ENCODE measurements around the gene TMED1. TPM values are rescaled to one million over a fixed set of nuclear protein-coding genes. Genes with fewer than 3 reads are reported as not detected.

TMED1 gene
- total RNA-seq, 1 experiment from 2014 or later, result 26.3 TPM

GRCh38 chr19:10835089-10835753, 791 bp downstream of the TMED1 start:
- peak overlapping the region; percentile 73 for H3K9ac ChIP-seq (ENCODE audit: low read length)
- H2AFZ ChIP-seq (ENCODE audit: low read depth, low read length, poor library complexity, severe bottlenecking), result no peak overlapping the region
- ChIA-PET RAD21 (ENCODE audit: low non-redundant PET in 1 of 2, low total read pairs in 2 of 2, uncharacterized antibody in 2 of 2, unreplicated experiment in 2 of 2) (interaction anchor here (1.2 to 1.5 kb wide), 3 partner anchors 29 to 118 kb away, joined by 3 to 5 read pairs (median 5); partner anchors contain the start of gene DNM2 (in 2 of the 2)), CTCF (interaction anchor here (0.6 to 2.7 kb wide), 11 partner anchors 11 to 610 kb away, joined by 3 to 52 read pairs (median 7); partner anchors contain the start of genes CARM1 and DNM2), POLR2A (interaction anchor here (0.6 to 1.6 kb wide), 8 partner anchors 11 to 313 kb away, joined by 3 to 12 read pairs (median 3); partner anchors contain the start of gene DNM2)
- intact Hi-C loops (cut with micrococcal nuclease), result loop anchor here (2.0 kb wide), 1 partner anchor 118 kb away; no protein-coding TSS in a partner anchor
- no peaks in the 10 kb centered on the region for H3K79me2 ChIP-seq (ENCODE audit: insufficient read depth, low read length)
- TF ChIP-seq ZFX (IDR thresholded peaks at IDR 0.05), result no peak
- TF ChIP-seq MAX (IDR thresholded peaks at IDR 0.05), result no peak; the same call in 1 of the 2 replicates
- no peak for TF ChIP-seq POLR2A (IDR thresholded peaks at IDR 0.05; ENCODE audit: borderline replicate concordance, extremely low read depth, insufficient read depth, insufficient read length)
- 0 out of 2 replicates have a peak, but pooled peaks have one; percentile 35 for TF ChIP-seq JUND (IDR thresholded peaks at IDR 0.05)
- TF ChIP-seq SIN3A (IDR thresholded peaks at IDR 0.05; ENCODE audit: low read depth), result 0 out of 2 replicates have a peak, but pooled peaks have one; percentile 6
- peak; percentile 57 for TF ChIP-seq POLR2AphosphoS5 (IDR thresholded peaks at IDR 0.05; ENCODE audit: low read depth, low read length)
- TF ChIP-seq TCF7L2 (IDR thresholded peaks at IDR 0.05; ENCODE audit: borderline replicate concordance, extremely low read depth, insufficient read depth, insufficient read length), result no peak
- TF ChIP-seq REST (IDR thresholded peaks at IDR 0.05; ENCODE audit: low read depth), result no peak
- H3K27me3 ChIP-seq (ENCODE audit: insufficient read depth, low read length), result no peaks in the 10 kb centered on the region
- no peaks in the 10 kb centered on the region; a peak in 1 of 4 replicates for H3K9me3 ChIP-seq (ENCODE audit: control insufficient read depth in 1 of 2, insufficient read depth in 1 of 2, low read depth in 1 of 2, low read length in 2 of 2)
- peaks cover 8 to 9% of the 10 kb centered on the region in 2 experiments; a peak in 3 of 4 replicates for H3K36me3 ChIP-seq (ENCODE audit: control insufficient read depth in 1 of 2, insufficient read depth in 2 of 2, low read length in 2 of 2)
- DNase-seq (ENCODE audit: low read depth, low spot score) (no peak), ATAC-seq (peak; percentile 9)
- H3K27ac ChIP-seq (ENCODE audit: low read depth, low read length), result peak overlapping the region; percentile 72
- H3K9me2 ChIP-seq (ENCODE audit: insufficient read depth), result no peaks in the 10 kb centered on the region
- peaks cover 10 to 22% of the 10 kb centered on the region in 2 experiments; a peak in 3 of 4 replicates for H3K4me1 ChIP-seq (ENCODE audit: control insufficient read depth in 1 of 2, insufficient read depth in 2 of 2, low read length in 2 of 2)
- H3K4me3 ChIP-seq (replicated peaks in 1 of 2; ENCODE audit: low read depth in 1 of 2, low read length in 2 of 2), result peak overlapping the region; percentile 72 to 83
- BruUV-seq (replicated peaks), result TSS peak; percentile 63
- H3K4me2 ChIP-seq (ENCODE audit: low read length), result peak overlapping the region; percentile 87
- no peaks in the 10 kb centered on the region for H4K20me1 ChIP-seq (ENCODE audit: insufficient read depth)
